H1 (cell line): Measurements from ENCODE around the gene DYSF. TPM values are rescaled to one million over a fixed set of nuclear protein-coding genes. Genes with fewer than 3 reads are reported as not detected.

Experiments
- CTCF ChIA-PET: fragments of 300-600 bp; sonication (Branson Sonifier 250); formaldehyde crosslinking; loops from one replicate; lab custom pipeline; 2021; ENCODE audit not compliant: partially characterized antibody; lab: Charles Lee
- POLR2A ChIA-PET: fragments of 300-600 bp; sonication (Branson Sonifier 250); formaldehyde crosslinking; loops from one replicate; lab custom pipeline; 2021; ENCODE audit warnings: inconsistent platforms; ENCODE audit not compliant: partially characterized antibody; lab: Charles Lee
- DNase-seq, 2 experiments: peaks; one replicate each; pipeline versions ENCODE4 v3.0.0 to v3.0.0-alpha.2; 2010 to 2022; ENCODE audit warnings: low spot score in 2 of 2, low read depth in 1 of 2, mixed read lengths in 1 of 2
- FAIRE-seq: peaks from 2 replicates; lab custom pipeline; 2011; peaks lifted over from hg19 to GRCh38; lab: Jason Lieb, UNC
- H2AFZ ChIP-seq: 2 replicates; pipeline ENCODE4 v1.8.1; 2012; ENCODE audit warnings: low read length, inconsistent platforms
- H2AK5ac ChIP-seq: 2 replicates; pipeline ENCODE4 v1.6.1; 2013; ENCODE audit warnings: low read depth, low read length
- H2BK120ac ChIP-seq: replicated peaks from 2 replicates; pipeline ENCODE3; 2013; ENCODE audit warnings: low read depth, low read length, inconsistent platforms
- H2BK12ac ChIP-seq: 2 replicates; pipeline ENCODE4 v1.6.1; 2013; ENCODE audit warnings: low read depth, low read length
- H2BK15ac ChIP-seq: 2 replicates; pipeline ENCODE4 v1.6.1; 2013; ENCODE audit warnings: low read length
- H2BK20ac ChIP-seq: 2 replicates; pipeline ENCODE4 v1.6.1; 2013; ENCODE audit warnings: low read length
- H2BK5ac ChIP-seq: 2 replicates; pipeline ENCODE4 v1.6.1; 2013; ENCODE audit warnings: low read depth, low read length
- H3K14ac ChIP-seq: 2 replicates; pipeline ENCODE4 v1.6.1; 2013; ENCODE audit warnings: inconsistent platforms; ENCODE audit not compliant: insufficient read length
- H3K18ac ChIP-seq: 2 replicates; pipeline ENCODE4 v1.6.1; 2013; ENCODE audit warnings: low read length; ENCODE audit errors: extremely low read depth
- H3K23ac ChIP-seq: 2 replicates; pipeline ENCODE4 v1.6.1; 2013; ENCODE audit warnings: inconsistent platforms; ENCODE audit not compliant: insufficient read length
- H3K23me2 ChIP-seq: 2 replicates; pipeline ENCODE4 v1.6.1; 2013; ENCODE audit warnings: low read depth, low read length
- H3K27ac ChIP-seq: 2 replicates; pipeline ENCODE4 v1.6.1; 2011; ENCODE audit warnings: low read depth, low read length, inconsistent platforms
- H3K27me3 ChIP-seq, 4 experiments: replicated peaks in 1 of 4; 1 replicate in 1 of 4; 2 replicates in 3 of 4; pipeline versions ENCODE4 v1.6.1 to v1.8.1; 2011 to 2013; ENCODE audit warnings: low read length in 3 of 4, mild to moderate bottlenecking in 3 of 4, inconsistent platforms in 2 of 4, mixed read lengths in 2 of 4, moderate library complexity in 1 of 4; ENCODE audit not compliant: control insufficient read depth in 3 of 4, insufficient read depth in 3 of 4; ENCODE audit errors: extremely low read depth in 1 of 4
- H3K36me3 ChIP-seq, 4 experiments: 2 replicates each; pipeline versions ENCODE4 v1.6.1 to v1.8.1; 2011 to 2013; ENCODE audit warnings: mild to moderate bottlenecking in 4 of 4, low read length in 3 of 4, moderate library complexity in 2 of 4, control low read depth in 1 of 4, inconsistent platforms in 1 of 4; ENCODE audit not compliant: insufficient read depth in 4 of 4, control insufficient read depth in 2 of 4
- H3K4ac ChIP-seq: replicated peaks from 2 replicates; pipeline ENCODE3; 2013; ENCODE audit warnings: low read length, low read depth, mixed read lengths, inconsistent platforms; ENCODE audit not compliant: insufficient read length
- H3K4me1 ChIP-seq, 4 experiments: replicated peaks in 1 of 4; 1 replicate in 1 of 4; 2 replicates in 3 of 4; pipeline versions ENCODE4 v1.6.1 to v1.8.1; 2011 to 2013; ENCODE audit warnings: low read length in 3 of 4, inconsistent platforms in 2 of 4, mixed read lengths in 1 of 4; ENCODE audit not compliant: insufficient read depth in 4 of 4, control insufficient read depth in 3 of 4
- H3K4me2 ChIP-seq, 2 experiments: 2 replicates each; pipeline versions ENCODE4 v1.6.1 to v1.8.1; 2011 to 2013; ENCODE audit warnings: low read depth in 2 of 2, low read length in 2 of 2, control low read depth in 1 of 2, inconsistent platforms in 1 of 2, mild to moderate bottlenecking in 1 of 2; ENCODE audit not compliant: insufficient read depth in 1 of 2
- H3K4me3 ChIP-seq, 4 experiments: fragments of 200-600, 300-600 bp in 1 of 4; sonication (generic), shearing (Covaris generic), sonication (Bioruptor Twin) in 1 of 4; 2 replicates each; pipeline versions ENCODE4 v1.5.1 to v1.8.1; 2011 to 2016; ENCODE audit warnings: low read length in 4 of 4, low read depth in 3 of 4, control low read depth in 2 of 4, inconsistent platforms in 2 of 4, mild to moderate bottlenecking in 2 of 4, mixed read lengths in 1 of 4, moderate library complexity in 1 of 4; ENCODE audit not compliant: insufficient read depth in 2 of 4; ENCODE audit errors: extremely low read depth in 1 of 4
- H3K56ac ChIP-seq: replicated peaks from 2 replicates; pipeline ENCODE3; 2013; ENCODE audit warnings: low read depth, mild to moderate bottlenecking, mixed read lengths, low read length, inconsistent platforms; ENCODE audit not compliant: insufficient read length
- H3K79me1 ChIP-seq: 2 replicates; pipeline ENCODE4 v1.6.1; 2013; ENCODE audit warnings: low read depth, low read length, control low read depth
- H3K79me2 ChIP-seq, 2 experiments: 2 replicates each; pipeline versions ENCODE4 v1.6.1 to v1.8.1; 2012 to 2013; ENCODE audit warnings: low read length in 2 of 2, mild to moderate bottlenecking in 2 of 2, inconsistent platforms in 1 of 2; ENCODE audit not compliant: insufficient read depth in 2 of 2, control insufficient read depth in 1 of 2
- H3K9ac ChIP-seq, 4 experiments: replicated peaks in 1 of 4; 1 replicate in 1 of 4; 2 replicates in 3 of 4; pipeline versions ENCODE4 v1.6.1 to v1.8.1; 2011 to 2013; ENCODE audit warnings: low read depth in 3 of 4, low read length in 3 of 4, control low read depth in 2 of 4, mild to moderate bottlenecking in 2 of 4, moderate library complexity in 2 of 4, inconsistent platforms in 1 of 4; ENCODE audit errors: extremely low read depth in 1 of 4
- H3K9me3 ChIP-seq, 2 experiments: 2 replicates each; pipeline versions ENCODE4 v1.6.1 to v1.8.1; 2012 to 2013; ENCODE audit warnings: mild to moderate bottlenecking in 2 of 2, moderate library complexity in 2 of 2, control low read depth in 1 of 2, inconsistent platforms in 1 of 2, low read depth in 1 of 2, low read length in 1 of 2, mixed read lengths in 1 of 2; ENCODE audit not compliant: insufficient read depth in 2 of 2
- H4K20me1 ChIP-seq, 2 experiments: replicated peaks in 1 of 2; 2 replicates each; pipeline versions ENCODE3 to v1.8.1; 2011 to 2013; ENCODE audit warnings: inconsistent platforms in 2 of 2, low read length in 2 of 2, mild to moderate bottlenecking in 1 of 2; ENCODE audit not compliant: insufficient read depth in 2 of 2, control insufficient read depth in 1 of 2
- H4K5ac ChIP-seq: 2 replicates; pipeline ENCODE4 v1.6.1; 2013; ENCODE audit warnings: low read length, low read depth, mixed read lengths, inconsistent platforms; ENCODE audit not compliant: insufficient read length
- H4K8ac ChIP-seq: 2 replicates; pipeline ENCODE4 v1.8.0; 2013; ENCODE audit warnings: mild to moderate bottlenecking, moderate library complexity, low read length, inconsistent platforms; ENCODE audit not compliant: insufficient read depth; ENCODE audit errors: extremely low read depth
- H4K91ac ChIP-seq: replicated peaks from 2 replicates; pipeline ENCODE3; 2013; ENCODE audit warnings: low read length, mixed read lengths, inconsistent platforms; ENCODE audit not compliant: insufficient read length
- BCL11A ChIP-seq, 2 experiments: IDR thresholded peaks; one replicate each; pipeline ENCODE4 v1.6.1; 2011; ENCODE audit warnings: low read depth in 2 of 2, low read length in 2 of 2, mild to moderate bottlenecking in 2 of 2
- CBX8 ChIP-seq: fragments of 300-800, 300-1000 bp; sonication (generic); IDR thresholded peaks from 2 replicates; pipeline ENCODE4 v1.7.1; 2016; ENCODE audit warnings: low read depth, low read length, borderline replicate concordance
- EP300 ChIP-seq, 2 experiments: IDR thresholded peaks; 1 replicate in 1 of 2; 2 replicates in 1 of 2; pipeline ENCODE4 v1.6.1; 2011 to 2012; ENCODE audit warnings: low read depth in 2 of 2, low read length in 2 of 2, mild to moderate bottlenecking in 2 of 2, borderline replicate concordance in 1 of 2, inconsistent platforms in 1 of 2, moderate library complexity in 1 of 2
- FOSL1 ChIP-seq: IDR thresholded peaks from 2 replicates; pipeline ENCODE4 v1.6.1; 2011; ENCODE audit warnings: mild to moderate bottlenecking, low read depth, low read length, moderate library complexity; ENCODE audit not compliant: insufficient read depth
- HDAC6 ChIP-seq: IDR thresholded peaks from one replicate; pipeline ENCODE4 v1.7.1; 2012; ENCODE audit warnings: low read depth, mild to moderate bottlenecking, inconsistent platforms, low read length, moderate library complexity
- JUN ChIP-seq: IDR thresholded peaks from 2 replicates; pipeline ENCODE4 v1.6.1; 2011; ENCODE audit warnings: low read depth, mild to moderate bottlenecking, improper control_type of control experiment, low read length
- MAFK ChIP-seq: IDR thresholded peaks from 2 replicates; pipeline ENCODE4 v1.6.1; 2012; ENCODE audit warnings: low read depth, mild to moderate bottlenecking, improper control_type of control experiment, low read length
- TAF7 ChIP-seq: optimal IDR thresholded peaks from 2 replicates; pipeline ENCODE3; 2011; ENCODE audit warnings: low read depth, mild to moderate bottlenecking, inconsistent platforms, low read length, moderate library complexity, borderline replicate concordance
- TBP ChIP-seq: IDR thresholded peaks from 2 replicates; pipeline ENCODE4 v1.6.1; 2011; ENCODE audit warnings: low read depth, low read length, improper control_type of control experiment
- TEAD4 ChIP-seq: IDR thresholded peaks from 2 replicates; pipeline ENCODE4 v1.6.1; 2012; ENCODE audit warnings: low read depth, low read length, inconsistent platforms, mixed read lengths
- YY1 ChIP-seq: IDR thresholded peaks from 2 replicates; pipeline ENCODE4 v1.6.1; 2011; ENCODE audit warnings: low read depth, mild to moderate bottlenecking, low read length
- WGBS, 2 experiments: shearing (Covaris generic) in 1 of 2; methylation state at CpG; one replicate each; pipeline versions ENCODE4 v1.1.6 to v1.1.7; 2013 to 2015; ENCODE audit warnings: low lambda C conversion rate in 2 of 2, mixed read lengths in 2 of 2, inconsistent platforms in 1 of 2, low coverage in 1 of 2, missing lambda C conversion rate in 1 of 2; ENCODE audit not compliant: insufficient replicate concordance in 2 of 2, insufficient coverage in 1 of 2, insufficient read length in 1 of 2; ENCODE audit errors: extremely low coverage in 1 of 2, missing lambda C conversion rate in 1 of 2; 5-methylcytosine and 5-hydroxymethylcytosine counted together
- polyA plus RNA-seq, 7 experiments: library from polyadenylated mRNA; depleted of rRNA in 3 of 7; stranded (reverse) in 5 of 7; unstranded in 2 of 7; fragments of >200 nt in 5 of 7; fragments of 200-250 nt in 2 of 7; gene quantifications; 1 replicate in 5 of 7; 2 replicates in 1 of 7; 4 replicates in 1 of 7; pipeline versions ENCODE4 v1.2.1 to v1.2.3, GENCODE V29; 2011 to 2013; ENCODE audit warnings: missing spikeins in 2 of 7, mixed read lengths in 2 of 7
- total RNA-seq: library from RNA; stranded (reverse); fragmentation: NEBNext Ultra II Directional; extraction: Animal tissue kit (Norgen Biotek cat#: 25700); gene quantifications from 2 replicates; pipeline ENCODE4 v1.2.1, GENCODE V29; 2021

The DYSF gene
- total and polyA plus RNA-seq, 2 of the 8 experiments (the other 6 are each of a cell fraction or from before 2014, with no cell fraction given), result 5.8 to 7.1 TPM

DNA sequence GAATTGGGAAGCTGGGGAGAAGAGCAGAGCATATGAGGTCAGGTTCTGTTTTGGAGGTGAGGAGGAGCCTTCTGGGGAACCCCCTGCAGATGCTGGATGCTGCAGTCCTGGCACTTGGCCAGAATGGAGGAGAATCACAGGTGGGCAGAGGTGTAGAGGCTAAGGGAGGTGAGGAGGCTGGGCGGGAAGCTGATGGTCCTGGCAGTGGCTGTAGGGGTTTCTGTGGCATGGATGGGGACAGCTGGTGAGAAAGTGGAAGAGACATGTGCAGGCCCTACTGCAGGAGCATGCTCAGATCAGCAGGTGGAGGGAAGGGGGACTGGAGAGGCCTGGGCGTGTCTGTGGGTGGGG, 101.3 kb downstream of the DYSF start:
- Histone ChIP-seq H3K4me1 (peaks cover 0 to 6% (median 0%) of the 10 kb centered on the region in 4 experiments; a peak in 3 of 7 replicates), H4K8ac (no peak overlapping the region), H3K27me3 (no peaks in the 10 kb centered on the region), H3K36me3 (no peaks in the 10 kb centered on the region), H3K79me2 (no peaks in the 10 kb centered on the region), H2BK120ac (no peak overlapping the region), H3K14ac (no peak overlapping the region), H3K23ac (no peak overlapping the region), H3K18ac (no peak overlapping the region), H2AK5ac (no peak overlapping the region), H2BK5ac (no peak overlapping the region), H3K4me2 (no peak overlapping the region), H3K23me2 (no peaks in the 10 kb centered on the region), H2BK15ac (no peak overlapping the region), H4K5ac (no peak overlapping the region), H2BK12ac (no peak overlapping the region), H3K79me1 (no peaks in the 10 kb centered on the region), H3K4ac (no peak overlapping the region), H4K91ac (no peak overlapping the region), H3K9me3 (no peaks in the 10 kb centered on the region), H2BK20ac (no peak overlapping the region), H3K4me3 (no peak overlapping the region), H3K56ac (no peak overlapping the region), H3K27ac (no peak overlapping the region), H4K20me1 (no peaks in the 10 kb centered on the region), H2AFZ (no peak overlapping the region), H3K9ac (no peak overlapping the region)
- CTCF ChIA-PET, result interaction anchor here (0.7 to 22.8 kb wide), 12 partner anchors 9 to 596 kb away, joined by 3 to 386 read pairs (median 4); no protein-coding TSS in a partner anchor
- TF ChIP-seq TEAD4, result no peak
- TF ChIP-seq HDAC6, result no peak
- TF ChIP-seq JUN, result no peak
- no peak for TF ChIP-seq BCL11A (IDR thresholded peaks at IDR 0.05; ENCODE audit: low read depth in 2 of 2, low read length in 2 of 2)
- TF ChIP-seq TAF7, result no peak
- TF ChIP-seq MAFK, result no peak
- TF ChIP-seq FOSL1, result no peak
- TF ChIP-seq TBP, result no peak
- TF ChIP-seq CBX8, result no peak
- no peak for TF ChIP-seq EP300 (IDR thresholded peaks at IDR 0.05; ENCODE audit: borderline replicate concordance in 1 of 2, low read depth in 2 of 2, low read length in 2 of 2)
- no peak for TF ChIP-seq YY1
- POLR2A ChIA-PET, result no interaction called here
- DNase-seq, result no peak
- WGBS, 2 experiments, result 91% methylated on average over 1 of the region's 2 CpGs; no CpG with 5 or more reads in 1 of the 2 experiments
- no peak for FAIRE-seq
